ENCODE results near the gene MDFI. TPM values are rescaled to one million over a fixed set of nuclear protein-coding genes. Genes with fewer than 3 reads are reported as not detected.
A peak's percentile ranks its signal among the peaks of the same experiment; 100 is the strongest.

MDFI gene
- total and polyA plus RNA-seq, 2 donors = 6.2 to 7.8 TPM

DNA sequence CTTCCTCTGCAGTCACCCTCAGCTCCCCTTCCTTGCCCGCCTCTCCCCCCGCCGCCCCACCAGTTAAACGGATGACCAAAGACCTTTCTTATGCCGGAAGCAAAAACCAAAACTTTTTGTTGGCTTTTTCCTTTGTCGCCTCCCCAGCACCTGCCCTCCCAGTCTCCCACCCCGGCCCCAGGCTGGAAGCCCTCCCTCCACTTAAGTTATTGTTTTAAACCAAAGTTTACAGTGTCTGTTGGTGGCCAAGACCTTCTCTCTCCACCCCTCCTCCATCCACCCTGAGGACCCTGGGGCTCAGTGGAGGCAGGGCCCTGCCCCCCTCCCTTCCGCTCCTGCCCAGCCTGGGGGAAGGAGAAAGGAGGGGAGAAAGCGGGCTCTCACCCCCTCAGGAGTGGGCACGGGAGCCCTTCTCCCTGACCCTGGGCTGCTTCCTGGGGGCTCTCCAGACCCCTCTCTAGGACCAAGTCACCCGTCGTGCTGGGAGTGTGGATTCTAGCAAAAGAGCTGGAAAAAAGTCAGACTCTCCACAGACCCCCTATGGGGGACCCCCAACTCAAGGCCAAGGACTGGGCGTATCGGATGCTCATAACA, 38.3 kb upstream of the MDFI start:
- H3K27ac ChIP-seq (ENCODE audit: low read depth in 1 of 2, low read length in 1 of 2) = peak overlapping the region in 1 of 2 donors; percentile 74
- no peaks in the 10 kb centered on the region for H3K27me3 ChIP-seq (ENCODE audit: control insufficient read depth in 2 of 2, insufficient read depth in 1 of 2, low read length in 1 of 2)
- no peaks in the 10 kb centered on the region for H3K9me3 ChIP-seq (ENCODE audit: control insufficient read depth in 2 of 2, insufficient read depth in 1 of 2, low read length in 1 of 2)
- peaks cover 5 to 44% of the 10 kb centered on the region in 2 donors for H3K4me1 ChIP-seq (ENCODE audit: control insufficient read depth in 2 of 2, insufficient read depth in 2 of 2, low read length in 2 of 2)
- peaks cover 2 to 6% of the 10 kb centered on the region in 2 donors for H3K36me3 ChIP-seq (ENCODE audit: control insufficient read depth in 2 of 2, insufficient read depth in 2 of 2, low read length in 1 of 2)
- no peak overlapping the region for H3K4me3 ChIP-seq (ENCODE audit: low read length in 2 of 2)
- peak in 1 of 9 donors; percentile 56 for DNase-seq (ENCODE audit: low read depth in 6 of 9, low spot score in 9 of 9)
- WGBS = 72% methylated on average over 14 of the region's 14 CpGs

GRCh38 chr6:41600499-41601247, 37.6 kb upstream of the MDFI start:
- Histone ChIP-seq H3K27ac (ENCODE audit: low read depth in 1 of 2, low read length in 1 of 2) (peak overlapping the region in 1 of 2 donors; percentile 45), H3K9me3 (ENCODE audit: control insufficient read depth in 2 of 2, insufficient read depth in 1 of 2, low read length in 1 of 2) (no peaks in the 10 kb centered on the region), H3K27me3 (ENCODE audit: control insufficient read depth in 2 of 2, insufficient read depth in 1 of 2, low read length in 1 of 2) (no peaks in the 10 kb centered on the region), H3K4me3 (ENCODE audit: low read length in 2 of 2) (no peak overlapping the region), H3K4me1 (ENCODE audit: control insufficient read depth in 2 of 2, insufficient read depth in 2 of 2, low read length in 2 of 2) (peaks cover 5 to 44% of the 10 kb centered on the region in 2 donors), H3K36me3 (ENCODE audit: control insufficient read depth in 2 of 2, insufficient read depth in 2 of 2, low read length in 1 of 2) (peaks cover 2 to 3% of the 10 kb centered on the region in 2 donors)
- no peak for DNase-seq (ENCODE audit: low read depth in 6 of 9, low spot score in 9 of 9)
- 89% methylated on average over 22 of the region's 22 CpGs for WGBS

DNA sequence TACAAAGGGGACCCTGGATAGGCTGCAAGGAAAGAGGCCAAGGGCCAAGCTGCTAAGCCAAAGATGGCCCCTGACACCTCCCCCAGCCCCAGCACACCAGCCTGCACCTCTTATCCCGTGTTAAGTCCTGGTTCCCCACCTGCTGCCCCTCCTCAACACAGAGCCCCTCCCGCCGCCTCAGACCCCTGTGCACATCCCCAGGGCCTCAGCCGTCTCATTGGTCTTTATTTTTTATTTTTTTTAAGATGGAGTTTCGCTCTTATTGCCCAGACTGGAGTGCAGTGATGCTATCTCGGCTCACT, 37.1 kb upstream of the MDFI start:
- Histone ChIP-seq H3K9me3 (ENCODE audit: control insufficient read depth in 2 of 2, insufficient read depth in 1 of 2, low read length in 1 of 2) (no peaks in the 10 kb centered on the region), H3K4me3 (ENCODE audit: low read length in 2 of 2) (no peak overlapping the region), H3K27ac (ENCODE audit: low read depth in 1 of 2, low read length in 1 of 2) (no peak overlapping the region), H3K4me1 (ENCODE audit: control insufficient read depth in 2 of 2, insufficient read depth in 2 of 2, low read length in 2 of 2) (peaks cover 5 to 44% of the 10 kb centered on the region in 2 donors), H3K36me3 (ENCODE audit: control insufficient read depth in 2 of 2, insufficient read depth in 2 of 2, low read length in 1 of 2) (peaks cover 2 to 3% of the 10 kb centered on the region in 2 donors), H3K27me3 (ENCODE audit: control insufficient read depth in 2 of 2, insufficient read depth in 1 of 2, low read length in 1 of 2) (no peaks in the 10 kb centered on the region)
- no peak for DNase-seq (ENCODE audit: low read depth in 6 of 9, low spot score in 9 of 9)
- WGBS = 97% methylated on average over 6 of the region's 6 CpGs

- Histone ChIP-seq H3K36me3 (ENCODE audit: control insufficient read depth in 2 of 2, insufficient read depth in 2 of 2, low read length in 1 of 2) (peaks cover 0 to 2% of the 10 kb centered on the region in 2 donors), H3K27me3 (ENCODE audit: control insufficient read depth in 2 of 2, insufficient read depth in 1 of 2, low read length in 1 of 2) (no peaks in the 10 kb centered on the region), H3K9me3 (ENCODE audit: control insufficient read depth in 2 of 2, insufficient read depth in 1 of 2, low read length in 1 of 2) (no peaks in the 10 kb centered on the region), H3K4me1 (ENCODE audit: control insufficient read depth in 2 of 2, insufficient read depth in 2 of 2, low read length in 2 of 2) (peaks cover 5 to 42% of the 10 kb centered on the region in 2 donors), H3K4me3 (ENCODE audit: low read length in 2 of 2) (no peak overlapping the region), H3K27ac (ENCODE audit: low read depth in 1 of 2, low read length in 1 of 2) (peak overlapping the region in 1 of 2 donors; percentile 76)
- WGBS = 85% methylated on average over 4 of the region's 4 CpGs
- DNase-seq (ENCODE audit: low read depth in 6 of 9, low spot score in 9 of 9) = no peak
These were observed 35.9 kb upstream of the MDFI start for GRCh38 chr6:41602422-41602743.

- DNase-seq (ENCODE audit: low read depth in 6 of 9, low spot score in 9 of 9) = peak; percentile 70 to 94 (median 84)
- Histone ChIP-seq H3K27me3 (ENCODE audit: control insufficient read depth in 2 of 2, insufficient read depth in 1 of 2, low read length in 1 of 2) (no peaks in the 10 kb centered on the region), H3K4me3 (ENCODE audit: low read length in 2 of 2) (peak overlapping the region; percentile 35), H3K9me3 (ENCODE audit: control insufficient read depth in 2 of 2, insufficient read depth in 1 of 2, low read length in 1 of 2) (no peaks in the 10 kb centered on the region), H3K36me3 (ENCODE audit: control insufficient read depth in 2 of 2, insufficient read depth in 2 of 2, low read length in 1 of 2) (peaks cover 0 to 2% of the 10 kb centered on the region in 2 donors), H3K4me1 (ENCODE audit: control insufficient read depth in 2 of 2, insufficient read depth in 2 of 2, low read length in 2 of 2) (peaks cover 5 to 42% of the 10 kb centered on the region in 2 donors), H3K27ac (ENCODE audit: low read depth in 1 of 2, low read length in 1 of 2) (peak overlapping the region in 1 of 2 donors; percentile 76)
- 7% methylated on average over 20 of the region's 20 CpGs for WGBS
These were observed 35.2 kb upstream of the MDFI start for GRCh38 chr6:41602864-41603608.

GRCh38 chr6:41604006-41604405, 34.3 kb upstream of the MDFI start:
- Histone ChIP-seq H3K9me3 (ENCODE audit: control insufficient read depth in 2 of 2, insufficient read depth in 1 of 2, low read length in 1 of 2) (no peaks in the 10 kb centered on the region), H3K27me3 (ENCODE audit: control insufficient read depth in 2 of 2, insufficient read depth in 1 of 2, low read length in 1 of 2) (no peaks in the 10 kb centered on the region), H3K27ac (ENCODE audit: low read depth in 1 of 2, low read length in 1 of 2) (no peak overlapping the region), H3K4me1 (ENCODE audit: control insufficient read depth in 2 of 2, insufficient read depth in 2 of 2, low read length in 2 of 2) (peaks cover 2 to 34% of the 10 kb centered on the region in 2 donors), H3K36me3 (ENCODE audit: control insufficient read depth in 2 of 2, insufficient read depth in 2 of 2, low read length in 1 of 2) (peaks cover 0 to 2% of the 10 kb centered on the region in 2 donors), H3K4me3 (ENCODE audit: low read length in 2 of 2) (no peak overlapping the region)
- DNase-seq (ENCODE audit: low read depth in 6 of 9, low spot score in 9 of 9) = no peak
- 96% methylated on average over 5 of the region's 5 CpGs for WGBS

GRCh38 chr6:41605649-41606048, 32.6 kb upstream of the MDFI start:
- H3K9me3 ChIP-seq (ENCODE audit: control insufficient read depth in 2 of 2, insufficient read depth in 1 of 2, low read length in 1 of 2) = no peaks in the 10 kb centered on the region
- DNase-seq (ENCODE audit: low read depth in 6 of 9, low spot score in 9 of 9) = no peak
- peaks cover 0 to 18% of the 10 kb centered on the region in 2 donors for H3K4me1 ChIP-seq (ENCODE audit: control insufficient read depth in 2 of 2, insufficient read depth in 2 of 2, low read length in 2 of 2)
- H3K27me3 ChIP-seq (ENCODE audit: control insufficient read depth in 2 of 2, insufficient read depth in 1 of 2, low read length in 1 of 2) = no peaks in the 10 kb centered on the region
- 90% methylated on average over 3 of the region's 3 CpGs for WGBS
- H3K27ac ChIP-seq (ENCODE audit: low read depth in 1 of 2, low read length in 1 of 2) = no peak overlapping the region
- no peaks in the 10 kb centered on the region for H3K36me3 ChIP-seq (ENCODE audit: control insufficient read depth in 2 of 2, insufficient read depth in 2 of 2, low read length in 1 of 2)
- no peak overlapping the region for H3K4me3 ChIP-seq (ENCODE audit: low read length in 2 of 2)

DNA sequence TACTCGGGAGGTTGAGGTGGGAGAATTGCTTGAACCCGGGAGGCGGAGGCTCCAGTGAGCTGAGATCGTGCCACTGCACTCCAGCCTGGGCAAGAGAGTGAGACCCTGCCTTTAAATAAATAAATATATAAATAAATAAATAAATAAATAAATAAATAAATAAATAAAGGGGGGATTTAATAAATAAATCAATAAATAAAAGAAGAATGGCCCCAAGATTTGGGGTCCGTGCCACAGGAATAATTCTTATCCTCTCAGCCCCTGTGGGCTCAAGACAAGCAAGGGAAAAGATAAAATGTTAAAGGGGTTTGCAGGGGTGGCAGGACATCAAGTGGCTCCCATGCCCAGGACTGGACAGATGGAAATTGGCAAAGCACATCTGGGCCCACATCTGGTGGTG, 31.2 kb upstream of the MDFI start:
- Histone ChIP-seq H3K36me3 (ENCODE audit: control insufficient read depth in 2 of 2, insufficient read depth in 2 of 2, low read length in 1 of 2) (no peaks in the 10 kb centered on the region), H3K4me1 (ENCODE audit: control insufficient read depth in 2 of 2, insufficient read depth in 2 of 2, low read length in 2 of 2) (peaks cover 0 to 15% of the 10 kb centered on the region in 2 donors), H3K27ac (ENCODE audit: low read depth in 1 of 2, low read length in 1 of 2) (no peak overlapping the region), H3K4me3 (ENCODE audit: low read length in 2 of 2) (no peak overlapping the region), H3K27me3 (ENCODE audit: control insufficient read depth in 2 of 2, insufficient read depth in 1 of 2, low read length in 1 of 2) (no peaks in the 10 kb centered on the region), H3K9me3 (ENCODE audit: control insufficient read depth in 2 of 2, insufficient read depth in 1 of 2, low read length in 1 of 2) (no peaks in the 10 kb centered on the region)
- 97% methylated on average over 5 of the region's 5 CpGs for WGBS
- DNase-seq (ENCODE audit: low read depth in 6 of 9, low spot score in 9 of 9) = no peak

- Histone ChIP-seq H3K36me3 (ENCODE audit: control insufficient read depth in 2 of 2, insufficient read depth in 2 of 2, low read length in 1 of 2) (no peaks in the 10 kb centered on the region), H3K27ac (ENCODE audit: low read depth in 1 of 2, low read length in 1 of 2) (no peak overlapping the region), H3K4me1 (ENCODE audit: control insufficient read depth in 2 of 2, insufficient read depth in 2 of 2, low read length in 2 of 2) (peaks cover 0 to 8% of the 10 kb centered on the region in 2 donors), H3K4me3 (ENCODE audit: low read length in 2 of 2) (no peak overlapping the region), H3K9me3 (ENCODE audit: control insufficient read depth in 2 of 2, insufficient read depth in 1 of 2, low read length in 1 of 2) (no peaks in the 10 kb centered on the region), H3K27me3 (ENCODE audit: control insufficient read depth in 2 of 2, insufficient read depth in 1 of 2, low read length in 1 of 2) (no peaks in the 10 kb centered on the region)
- no peak for DNase-seq (ENCODE audit: low read depth in 6 of 9, low spot score in 9 of 9)
- WGBS = 95% methylated on average over 9 of the region's 9 CpGs
These were observed 30.5 kb upstream of the MDFI start for GRCh38 chr6:41607736-41608135.
